ENCODE data around the gene PPP1R26.
"Not testable (repeated sequence)": the region's sequence is repeated elsewhere in the genome, so short reads cannot be mapped to it uniquely, and the experiment has no call there.

PPP1R26 gene

GRCh38 chr9:135521608-135522095 lies 42.1 kb downstream of the PPP1R26 start:
- DNase-seq (ENCODE audit: low read depth in 2 of 3, low spot score in 1 of 3): no peak

GRCh38 chr9:135522137-135522877 lies 42.7 kb downstream of the PPP1R26 start:
- no peak for DNase-seq (ENCODE audit: low read depth in 2 of 3, low spot score in 1 of 3)

GRCh38 chr9:135522931-135523330 lies 43.3 kb downstream of the PPP1R26 start:
- no peak for DNase-seq (ENCODE audit: low read depth in 2 of 3, low spot score in 1 of 3)

GRCh38 chr9:135523521-135524129 lies 44.0 kb downstream of the PPP1R26 start:
- DNase-seq (ENCODE audit: low read depth in 2 of 3, low spot score in 1 of 3): no peak

- DNase-seq (ENCODE audit: low read depth in 2 of 3, low spot score in 1 of 3): no peak
These were observed 44.7 kb downstream of the PPP1R26 start for GRCh38 chr9:135524130-135524861.

DNA sequence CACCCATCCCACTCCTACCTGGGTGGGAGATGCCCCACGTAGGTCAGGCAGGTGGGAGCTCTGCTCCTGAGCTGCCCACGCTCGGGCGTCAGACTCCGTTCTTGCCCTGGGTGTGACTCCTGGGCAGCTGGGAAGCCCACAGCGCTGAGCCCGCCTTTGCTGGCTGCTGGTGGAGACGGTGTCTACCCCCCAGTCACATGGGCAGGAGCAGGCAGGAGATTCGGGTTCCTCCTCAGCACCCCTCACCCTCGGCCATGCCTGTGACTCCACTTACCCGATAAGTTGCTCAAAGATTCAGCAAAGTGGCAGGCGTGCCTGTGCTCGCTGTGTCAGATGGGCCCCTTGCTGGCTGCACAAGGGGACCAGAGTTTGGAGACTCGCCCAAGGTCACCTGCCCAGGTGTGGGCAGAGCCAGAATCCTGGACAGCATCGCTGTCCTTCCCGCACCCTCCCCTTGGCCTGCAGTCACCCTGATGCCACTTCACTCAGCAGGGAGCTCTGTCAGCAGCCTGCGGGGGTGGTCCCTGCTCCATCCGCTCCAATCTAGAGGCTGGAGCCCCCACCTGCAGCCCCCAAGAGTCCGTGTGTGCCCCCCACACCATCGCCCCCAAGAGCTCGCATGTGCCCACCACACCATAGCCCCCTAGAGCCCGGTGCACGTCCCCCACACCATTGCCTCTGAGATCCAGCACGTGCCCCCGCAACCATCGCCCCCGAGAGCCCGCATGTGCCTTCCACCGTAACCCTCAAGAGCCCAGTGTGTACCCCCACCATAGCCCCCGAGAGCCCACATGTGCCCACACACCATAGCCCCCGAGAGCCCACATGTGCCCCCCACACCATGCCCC lies 45.9 kb downstream of the PPP1R26 start:
- no peak for DNase-seq (ENCODE audit: low read depth in 2 of 3, low spot score in 1 of 3)

DNA sequence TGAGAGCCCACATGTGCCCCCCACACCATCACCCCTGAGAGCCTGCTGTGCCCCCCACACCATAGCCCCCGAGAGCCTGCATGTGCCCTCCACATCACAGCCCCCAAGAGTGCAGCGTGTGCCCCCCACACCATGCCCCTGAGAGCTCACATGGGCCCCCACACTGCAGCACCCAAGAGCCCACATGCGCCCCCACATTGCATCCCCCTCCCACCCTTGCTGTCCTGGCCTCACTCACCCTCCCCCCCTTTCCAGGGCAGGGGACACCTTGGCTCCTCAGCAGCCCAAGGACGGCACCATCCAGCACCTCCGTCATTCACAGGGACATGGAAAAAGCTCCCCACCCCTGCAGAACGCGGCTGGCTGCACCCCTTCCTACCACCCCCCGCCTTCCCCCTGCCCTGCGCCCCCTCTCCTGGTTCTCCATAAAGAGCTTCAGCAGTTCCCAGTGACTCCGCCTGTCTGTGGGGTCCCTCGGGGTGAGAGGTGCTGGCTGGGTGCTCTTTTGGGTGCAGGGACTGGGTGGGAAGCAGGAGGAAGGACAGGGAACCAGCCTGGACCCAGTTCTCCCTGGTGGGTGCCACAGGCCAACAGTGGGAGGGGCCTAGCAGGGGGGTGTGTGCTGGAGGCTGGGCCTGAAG lies 46.6 kb downstream of the PPP1R26 start:
- no peak for DNase-seq (ENCODE audit: low read depth in 2 of 3, low spot score in 1 of 3)

DNA sequence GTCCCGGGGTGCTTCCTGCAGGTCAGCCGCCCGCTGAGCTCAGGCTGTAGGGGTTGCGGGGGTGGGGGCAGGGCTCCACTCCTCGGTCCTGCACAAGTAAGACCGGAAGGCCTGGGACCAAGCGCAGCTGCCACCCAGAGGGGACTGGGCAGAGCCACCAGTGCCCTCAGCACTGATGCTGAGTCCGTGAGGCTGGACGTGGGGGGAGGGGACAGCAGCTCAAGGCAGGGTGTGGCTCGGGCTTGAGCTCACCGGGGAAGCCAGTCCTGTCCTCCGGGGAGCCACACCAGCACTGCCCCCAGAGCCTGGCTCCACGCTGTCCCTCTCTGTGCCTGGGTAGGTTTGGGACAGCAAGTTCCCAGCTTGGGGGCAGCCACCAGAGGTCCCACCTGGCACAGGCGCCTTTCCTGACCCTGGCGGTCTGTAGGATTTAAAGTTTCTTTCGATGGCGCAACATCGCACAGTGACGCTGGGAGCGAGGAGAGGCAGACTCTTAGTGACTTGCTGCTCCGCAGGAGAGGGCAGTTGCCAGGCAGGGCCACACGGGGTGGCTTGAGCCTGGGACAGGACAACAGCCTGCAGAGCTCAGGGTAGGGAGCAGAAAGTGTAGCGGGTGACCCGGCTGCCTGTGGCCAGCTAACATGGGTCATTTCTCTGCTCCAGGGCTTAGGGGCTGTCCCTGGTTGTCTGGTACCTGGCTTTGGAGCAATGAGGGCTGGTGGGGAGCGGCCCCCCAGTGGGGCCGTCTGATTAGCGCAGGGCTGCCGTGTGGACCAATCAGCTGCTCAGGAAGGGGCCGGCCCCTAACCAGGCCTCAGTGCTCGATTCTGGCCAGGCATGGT lies 47.4 kb downstream of the PPP1R26 start:
- DNase-seq (ENCODE audit: low read depth in 2 of 3, low spot score in 1 of 3): no peak

GRCh38 chr9:135528842-135529435 lies 49.4 kb downstream of the PPP1R26 start:
- DNase-seq (ENCODE audit: low read depth in 2 of 3, low spot score in 1 of 3): not testable (repeated sequence)

GRCh38 chr9:135530146-135530545 lies 50.6 kb downstream of the PPP1R26 start:
- no peak for DNase-seq (ENCODE audit: low read depth in 2 of 3, low spot score in 1 of 3)

- no peak for DNase-seq (ENCODE audit: low read depth in 2 of 3, low spot score in 1 of 3)
These were observed 51.5 kb downstream of the PPP1R26 start for GRCh38 chr9:135531096-135531495.

GRCh38 chr9:135533113-135533512 lies 53.5 kb downstream of the PPP1R26 start:
- DNase-seq (ENCODE audit: low read depth in 2 of 3, low spot score in 1 of 3): no peak

- DNase-seq (ENCODE audit: low read depth in 2 of 3, low spot score in 1 of 3): no peak
These were observed 54.1 kb downstream of the PPP1R26 start for GRCh38 chr9:135533674-135534073.

DNA sequence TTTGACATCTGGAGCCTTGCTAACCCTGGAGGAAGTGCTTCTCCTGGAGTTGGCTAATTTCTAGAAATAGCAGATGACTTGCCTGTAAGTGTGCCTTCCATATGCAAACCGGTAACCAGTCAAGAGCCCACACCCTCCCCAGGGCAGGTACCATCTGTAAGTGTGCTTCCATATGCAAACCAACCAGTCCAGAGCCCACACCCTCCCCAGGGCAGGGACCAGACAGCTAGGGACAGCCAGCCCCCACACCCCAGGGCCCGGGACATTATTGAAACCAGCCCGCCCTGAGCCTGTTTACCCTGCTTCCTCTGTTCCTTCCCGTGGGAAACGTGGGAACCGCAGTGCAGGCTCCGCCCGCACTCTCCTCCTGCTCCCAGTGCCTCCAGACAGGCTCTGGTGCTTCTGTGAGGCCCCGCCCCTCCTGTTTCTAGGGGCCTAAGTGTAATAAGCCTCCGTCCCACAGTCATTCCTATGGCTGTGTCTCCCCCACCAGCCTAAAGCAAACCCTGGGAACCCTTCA lies 54.7 kb downstream of the PPP1R26 start:
- DNase-seq (ENCODE audit: low read depth in 2 of 3, low spot score in 1 of 3): not testable (repeated sequence)

DNA sequence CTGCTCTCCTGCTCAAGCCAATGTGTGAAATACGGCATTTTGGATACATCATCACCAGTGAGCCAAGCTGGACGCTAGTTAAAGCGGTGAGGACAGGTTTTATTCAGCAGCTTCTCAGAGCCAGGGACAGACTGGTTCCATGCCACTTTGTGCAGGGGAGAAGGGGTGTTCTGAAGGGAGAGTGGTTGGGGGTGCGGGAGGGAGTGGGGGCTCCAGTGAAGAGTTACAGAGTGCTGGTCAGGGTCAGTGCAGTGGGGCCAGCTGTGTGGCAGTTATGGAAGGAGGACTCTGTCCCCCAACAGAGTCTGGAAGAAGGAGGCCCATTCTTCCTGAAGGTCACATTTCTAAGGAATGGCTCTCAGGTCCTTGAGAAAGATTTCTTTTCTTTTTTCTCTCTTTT lies 55.2 kb downstream of the PPP1R26 start:
- DNase-seq (ENCODE audit: low read depth in 2 of 3, low spot score in 1 of 3): not testable (repeated sequence)

DNA sequence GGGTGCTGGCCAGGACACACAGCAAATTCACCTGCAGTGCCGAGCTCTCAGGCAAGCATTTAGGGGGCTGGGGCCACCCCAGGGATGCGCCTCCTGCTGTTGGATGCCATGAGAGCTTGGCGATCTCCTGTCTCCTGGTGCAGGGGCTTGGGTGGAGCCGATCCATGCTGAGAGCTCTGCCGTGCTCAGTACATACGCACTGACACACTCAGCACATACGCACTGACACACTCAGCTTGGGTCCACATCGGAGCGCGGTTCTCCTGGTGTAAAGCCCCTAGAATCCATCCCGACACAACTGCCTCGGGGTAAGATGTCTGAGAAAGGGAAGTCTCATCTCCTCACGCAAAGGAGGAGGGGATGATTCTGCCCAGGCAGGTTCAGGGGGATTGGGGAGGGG lies 56.0 kb downstream of the PPP1R26 start:
- DNase-seq (ENCODE audit: low read depth in 2 of 3, low spot score in 1 of 3): not testable (repeated sequence)

DNA sequence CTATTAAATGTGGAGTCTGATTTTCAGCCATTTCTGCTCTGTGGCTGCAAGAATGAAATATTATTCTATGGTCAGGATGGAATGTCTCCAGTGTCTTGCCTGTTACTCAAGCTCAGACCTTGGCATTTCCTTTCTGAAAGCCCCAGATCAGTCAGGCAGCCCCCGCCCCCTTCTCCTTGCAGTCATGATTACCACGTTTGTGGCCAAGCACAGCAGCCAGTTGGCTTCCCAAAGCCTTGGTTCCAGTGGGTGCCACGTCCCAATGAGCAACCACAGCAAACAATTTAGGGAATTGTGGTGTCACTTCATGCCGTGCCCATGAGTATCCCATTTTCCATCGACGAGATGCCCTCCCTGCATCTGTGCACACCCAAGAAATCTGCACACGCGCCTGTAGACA lies 56.6 kb downstream of the PPP1R26 start:
- no peak for DNase-seq (ENCODE audit: low read depth in 2 of 3, low spot score in 1 of 3)
